Measurements from ENCODE around the gene MED10.

Gene MED10

DNA sequence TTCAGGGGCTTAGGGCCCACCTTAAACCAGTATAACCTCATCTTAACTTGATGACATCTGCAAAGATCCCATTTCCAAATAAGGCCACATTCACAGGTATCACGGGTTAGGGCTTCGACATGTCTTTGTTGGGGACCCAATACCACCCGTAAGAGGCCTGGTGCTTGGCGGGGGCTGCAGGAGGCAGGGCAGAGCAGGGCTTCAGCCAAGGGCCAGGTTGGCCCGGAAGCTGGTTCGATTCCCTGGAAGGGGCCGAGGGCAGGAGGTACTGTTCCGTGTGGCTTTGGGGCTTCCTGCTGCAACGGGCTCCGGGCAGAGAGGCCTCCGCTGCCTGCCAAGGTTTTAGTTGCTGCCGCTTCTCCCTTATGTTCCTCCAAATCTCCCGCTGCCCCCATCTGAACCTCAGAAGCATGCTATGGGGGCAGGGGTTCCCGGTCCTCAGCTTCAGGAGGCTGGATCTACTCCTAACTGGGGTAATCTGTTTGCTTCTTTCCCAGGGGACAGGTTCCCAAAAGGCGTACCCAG lies 29.8 kb downstream of the MED10 start:
- DNase-seq, result no peak

DNA sequence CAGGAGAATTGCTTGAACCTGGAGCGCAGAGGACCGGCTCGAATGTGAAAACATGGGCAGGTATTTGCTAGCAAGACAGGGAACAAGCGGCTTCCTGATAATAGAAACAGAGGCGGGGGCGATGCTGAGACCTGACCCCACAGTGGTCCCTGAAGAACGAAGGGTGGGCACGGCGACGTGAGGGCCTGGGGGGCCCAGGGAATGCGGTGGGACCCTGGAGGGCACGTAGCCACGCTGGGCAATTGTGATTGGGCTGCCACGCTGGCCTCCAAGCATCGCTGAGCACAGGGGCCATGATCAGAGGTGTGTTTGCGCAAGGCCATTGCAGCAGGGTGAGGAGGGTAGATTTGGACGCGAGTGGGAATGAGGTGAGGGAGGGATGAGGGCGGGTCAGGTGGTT lies 30.7 kb downstream of the MED10 start:
- DNase-seq, result no peak

- DNase-seq, result no peak
Measured at GRCh38 chr5:6347165-6347564, 31.2 kb downstream of the MED10 start.

DNA sequence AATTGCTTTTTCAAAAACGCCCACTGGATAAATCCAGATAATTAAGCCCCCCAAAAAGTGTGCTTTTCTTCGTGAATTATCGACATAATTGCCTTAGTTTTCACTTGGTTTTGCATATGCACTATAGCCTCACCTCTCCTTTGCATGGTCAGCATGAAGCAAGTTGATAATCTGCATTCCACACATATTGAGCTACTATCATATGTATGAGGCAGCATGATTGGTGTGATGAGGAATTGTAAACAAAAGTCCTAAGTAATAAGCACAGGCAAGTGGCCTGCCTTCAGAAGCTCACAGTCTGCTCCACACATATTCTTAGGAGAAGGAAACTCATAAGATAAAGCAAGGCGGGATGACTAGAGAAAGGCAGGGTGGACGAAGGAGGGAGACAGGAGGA lies 33.8 kb downstream of the MED10 start:
- DNase-seq, result no peak

- no peak for DNase-seq
Measured at GRCh38 chr5:6343951-6344592, 34.3 kb downstream of the MED10 start.

DNA sequence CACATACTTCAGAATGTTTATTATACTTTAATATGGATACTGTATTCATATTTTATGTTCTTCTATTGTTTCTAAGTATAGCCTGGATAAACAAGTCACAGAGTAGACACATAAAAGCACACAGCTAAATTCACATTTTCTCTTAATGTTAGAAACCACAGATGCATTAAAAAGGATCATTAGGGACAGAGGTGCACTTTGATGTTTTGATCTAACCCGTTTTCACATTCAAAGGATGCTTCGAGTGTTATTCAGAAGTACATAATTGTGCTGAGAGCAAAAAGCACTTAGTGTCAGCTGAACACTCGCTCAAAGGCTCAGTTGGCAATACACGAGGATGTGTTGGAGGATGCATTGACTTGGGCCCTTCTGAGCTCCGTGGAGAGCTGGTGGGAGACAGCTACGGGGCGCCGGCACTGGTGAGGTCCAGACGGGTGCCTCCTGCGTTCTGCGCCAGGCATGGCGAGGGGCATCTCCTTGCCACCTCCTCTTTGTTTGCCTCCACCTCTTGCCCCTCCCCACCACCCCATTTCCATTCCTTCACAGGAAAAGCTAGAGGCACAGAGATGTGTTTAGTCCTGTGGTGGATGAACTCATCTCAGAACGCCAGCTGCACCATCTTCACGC lies 35.5 kb downstream of the MED10 start:
- no peak for DNase-seq

GRCh38 chr5:6340100-6340499 lies 38.2 kb downstream of the MED10 start:
- DNase-seq, result no peak

- DNase-seq, result no peak
Measured at GRCh38 chr5:6338871-6339270, 39.5 kb downstream of the MED10 start.

DNA sequence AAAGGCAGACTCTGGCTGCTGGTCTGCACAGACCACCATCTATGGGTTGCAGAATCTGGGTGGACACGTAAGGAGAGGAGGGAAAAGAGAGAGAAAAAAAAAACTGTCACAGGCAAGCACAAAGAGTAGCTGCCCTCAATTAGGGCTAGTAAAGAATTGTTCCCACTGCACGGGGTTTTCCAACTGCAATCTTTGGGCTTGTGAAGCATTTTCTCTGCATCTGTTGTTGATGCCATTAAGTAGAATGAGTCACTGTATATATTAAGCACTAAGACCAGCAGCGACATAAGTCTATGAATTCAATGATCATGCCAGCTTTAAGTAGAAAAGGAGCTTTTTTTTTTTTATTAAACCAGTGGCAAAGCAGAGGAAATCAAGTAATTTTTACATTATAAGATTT lies 40.2 kb downstream of the MED10 start:
- no peak for DNase-seq

DNA sequence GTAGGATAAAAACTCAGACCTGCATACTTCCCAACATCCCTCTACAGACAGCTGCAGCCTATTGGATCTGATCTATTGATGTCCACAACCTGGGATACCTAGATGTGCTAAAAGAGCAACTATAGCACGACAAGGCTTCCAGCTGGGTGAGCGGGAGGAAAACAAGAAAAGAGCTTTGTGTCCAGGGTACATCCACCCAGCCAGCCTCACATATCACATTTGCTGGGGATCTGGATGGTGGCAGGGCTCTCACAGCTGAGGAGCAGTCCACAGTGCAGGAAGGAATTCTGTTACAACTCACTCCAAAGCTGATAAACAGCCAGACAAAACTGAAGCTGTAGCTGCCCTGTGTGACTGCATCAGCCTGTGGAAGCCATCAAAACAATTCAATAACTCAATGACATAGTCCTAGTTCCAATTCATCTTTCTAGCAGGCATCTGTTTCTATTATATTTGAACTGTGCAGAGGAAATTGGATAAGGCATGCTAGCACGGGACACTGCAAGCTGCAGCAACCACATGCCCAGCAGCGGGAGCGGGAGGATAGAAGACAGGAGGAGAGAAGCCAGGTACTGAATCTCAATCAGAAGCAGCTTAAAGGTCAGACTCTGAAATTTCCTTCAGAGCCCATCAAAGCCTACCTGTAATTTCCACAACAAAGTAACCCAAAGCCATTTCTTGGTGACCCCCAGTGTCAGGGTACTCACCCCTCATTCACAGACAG lies 45.0 kb downstream of the MED10 start:
- no peak for DNase-seq

DNA sequence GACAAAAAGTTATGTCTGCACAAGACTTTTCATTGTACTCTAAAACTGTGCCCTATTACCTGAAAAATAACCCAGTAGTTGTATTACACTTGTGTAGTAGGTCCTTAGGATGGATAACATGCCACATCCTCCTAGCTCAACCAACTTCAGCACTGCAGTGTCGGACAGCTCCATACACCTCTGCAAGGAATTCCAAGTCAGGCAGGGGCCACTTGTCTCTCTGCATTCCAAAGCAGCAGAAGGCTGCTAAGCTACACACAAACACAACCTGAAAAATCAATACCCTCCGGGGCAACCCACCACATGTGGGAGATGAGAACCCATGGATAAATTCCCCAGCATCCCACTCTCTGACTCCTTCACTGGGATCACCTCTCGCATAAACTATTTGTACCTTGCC lies 50.2 kb downstream of the MED10 start:
- DNase-seq, result no peak

DNA sequence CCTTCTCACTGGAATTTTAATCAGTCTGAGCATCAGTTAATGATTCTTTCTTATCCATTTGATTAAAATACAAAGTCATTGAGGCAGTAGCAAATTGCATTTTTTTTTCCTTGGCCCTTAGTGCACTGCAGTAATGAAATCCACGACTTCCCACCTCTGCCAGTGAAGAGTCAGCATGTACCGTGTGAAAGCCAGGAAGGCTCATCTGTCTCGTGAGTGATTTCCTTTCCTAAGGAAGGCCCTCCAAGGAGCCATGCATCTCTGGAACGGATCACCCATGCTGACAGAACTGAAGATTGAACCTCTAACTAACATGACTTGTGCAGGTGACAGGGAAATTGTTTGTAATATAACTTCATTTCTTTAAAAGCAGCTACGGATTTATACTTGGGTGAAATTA lies 51.6 kb downstream of the MED10 start:
- no peak for DNase-seq

- no peak for DNase-seq
Measured at GRCh38 chr5:6322163-6322713, 56.1 kb downstream of the MED10 start.

All from activated CD4-positive, alpha-beta T cell treated with anti-CD3 and anti-CD28 coated beads for 4 hours (primary cell).